ENCODE results near the gene SLC44A1.

Gene SLC44A1

DNA sequence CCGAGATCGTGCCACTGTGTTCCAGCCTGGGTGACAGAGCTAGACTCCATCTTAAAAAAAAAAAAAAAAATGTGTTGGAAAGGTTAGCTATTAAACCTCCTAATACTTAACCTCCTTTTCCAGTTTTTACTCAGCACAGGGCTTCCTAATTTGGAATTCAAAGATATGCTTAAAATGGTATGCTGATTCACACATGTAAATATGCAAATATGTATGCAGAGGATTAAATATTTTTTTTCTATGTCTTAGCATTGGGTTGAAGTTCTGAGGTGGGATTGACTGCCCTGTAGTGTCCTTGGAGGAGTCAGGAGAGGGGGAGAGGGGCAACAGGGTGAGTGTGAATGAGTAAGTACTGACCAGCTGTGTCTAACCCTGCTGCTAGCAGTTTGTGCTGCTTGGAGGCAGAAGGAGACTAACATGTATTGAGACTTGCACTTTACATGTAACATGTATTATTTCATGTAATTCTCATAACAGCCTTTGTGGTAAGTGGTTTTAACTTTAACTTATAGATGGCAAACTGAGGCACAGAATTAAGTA is 63.2 kb downstream of the SLC44A1 start:
- DNase-seq: no peak

DNA sequence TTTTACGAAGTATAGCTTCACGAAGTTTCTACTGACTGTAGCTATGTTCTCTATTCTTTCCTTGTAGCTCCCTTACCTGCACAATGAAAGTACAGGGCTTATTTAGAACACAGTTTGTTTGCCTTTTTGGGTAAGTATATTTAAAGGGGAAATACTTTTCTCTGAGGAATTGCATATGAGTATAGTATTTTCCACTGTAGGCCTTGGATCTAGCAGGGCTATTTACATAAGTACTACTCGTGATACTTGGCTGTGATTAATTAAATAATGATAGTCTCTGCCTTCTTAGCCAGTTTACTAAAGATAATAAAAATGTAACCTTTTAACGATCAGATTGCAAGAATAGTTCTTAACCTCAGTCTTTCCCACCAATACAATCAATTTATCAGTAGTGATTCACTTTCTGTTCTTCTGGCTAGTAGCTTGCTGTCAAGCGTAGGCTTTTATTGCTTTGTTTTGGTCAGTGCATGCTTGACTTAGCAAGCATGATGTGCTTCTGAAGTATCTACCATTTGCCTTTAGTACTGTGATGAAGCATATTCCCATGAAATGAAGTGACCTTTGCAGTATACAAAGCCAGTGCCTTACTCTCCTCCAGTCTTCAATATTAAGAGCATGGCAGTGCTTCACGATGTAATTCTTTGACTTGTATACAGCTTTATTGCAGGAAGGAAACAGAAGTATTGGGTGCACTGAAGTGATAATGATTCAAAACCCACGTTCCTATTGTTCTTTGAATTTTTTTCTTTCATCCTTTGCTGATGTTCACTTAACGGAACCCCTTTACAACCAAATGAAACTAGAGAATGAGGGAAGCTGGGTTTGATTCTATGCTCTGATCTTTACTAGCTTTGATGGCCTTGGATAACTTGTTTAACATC is 64.2 kb downstream of the SLC44A1 start:
- no peak for DNase-seq

- no peak for DNase-seq
Observed at GRCh38 chr9:105309531-105309931, 65.1 kb downstream of the SLC44A1 start.

DNA sequence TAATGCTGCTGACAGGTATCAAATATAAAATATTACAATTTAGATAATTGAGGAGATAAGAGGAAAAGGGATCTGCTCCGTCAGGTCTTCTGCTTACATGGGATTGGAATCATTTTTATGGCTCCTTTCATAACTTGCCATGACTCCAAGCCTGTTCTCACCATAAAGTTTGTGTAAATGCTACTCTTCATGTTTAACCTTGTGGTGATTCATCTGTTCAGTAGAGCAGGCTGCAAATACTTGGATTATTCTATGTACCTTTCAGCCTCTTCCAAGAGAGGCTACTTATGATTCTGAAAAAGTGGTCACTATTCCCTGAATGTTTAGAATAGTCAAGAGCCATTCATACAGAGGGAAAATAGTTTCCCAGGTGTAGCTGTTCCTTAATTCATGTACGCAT is 66.9 kb downstream of the SLC44A1 start:
- DNase-seq: no peak

DNA sequence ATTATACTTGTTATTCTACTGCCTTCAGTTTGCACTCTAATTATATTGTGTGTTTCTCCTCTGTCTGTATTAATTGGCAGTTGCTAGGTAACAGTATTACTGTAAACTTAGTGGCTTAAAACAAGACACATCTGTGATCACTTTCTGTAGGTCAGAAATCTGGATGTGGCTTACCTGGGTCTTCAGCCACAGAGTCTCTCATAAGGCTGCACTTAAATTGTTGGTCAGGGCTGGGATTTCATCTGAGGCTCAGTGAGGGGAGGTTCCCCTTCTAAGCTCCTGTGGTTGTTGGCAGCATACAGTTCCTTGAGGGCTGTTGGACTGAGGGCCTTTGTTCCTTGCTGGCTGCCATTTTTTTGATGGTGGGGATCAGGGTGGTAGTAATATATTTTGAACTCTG is 68.8 kb downstream of the SLC44A1 start:
- DNase-seq: no peak

DNA sequence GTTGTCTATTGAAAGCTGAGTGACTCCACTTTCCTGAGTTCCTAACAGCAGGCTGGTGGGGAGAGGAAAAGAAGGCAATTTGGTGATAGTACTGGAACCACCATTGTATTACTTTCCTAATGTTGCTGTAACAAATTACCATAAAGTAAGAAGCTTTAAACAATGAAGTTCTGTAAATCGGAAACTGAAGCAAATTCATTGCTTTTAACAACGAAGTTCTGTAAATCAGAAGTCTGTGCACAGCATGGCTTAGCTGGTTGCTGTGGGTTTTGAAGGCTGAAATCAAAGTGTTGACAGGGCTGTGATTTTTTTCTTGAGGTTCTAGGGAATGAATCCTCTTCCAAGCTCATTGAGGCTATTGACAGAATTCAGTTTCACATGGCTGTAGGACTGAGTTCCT is 72.3 kb downstream of the SLC44A1 start:
- no peak for DNase-seq

- no peak for DNase-seq
Observed at GRCh38 chr9:105318729-105319191, 74.3 kb downstream of the SLC44A1 start.

DNA sequence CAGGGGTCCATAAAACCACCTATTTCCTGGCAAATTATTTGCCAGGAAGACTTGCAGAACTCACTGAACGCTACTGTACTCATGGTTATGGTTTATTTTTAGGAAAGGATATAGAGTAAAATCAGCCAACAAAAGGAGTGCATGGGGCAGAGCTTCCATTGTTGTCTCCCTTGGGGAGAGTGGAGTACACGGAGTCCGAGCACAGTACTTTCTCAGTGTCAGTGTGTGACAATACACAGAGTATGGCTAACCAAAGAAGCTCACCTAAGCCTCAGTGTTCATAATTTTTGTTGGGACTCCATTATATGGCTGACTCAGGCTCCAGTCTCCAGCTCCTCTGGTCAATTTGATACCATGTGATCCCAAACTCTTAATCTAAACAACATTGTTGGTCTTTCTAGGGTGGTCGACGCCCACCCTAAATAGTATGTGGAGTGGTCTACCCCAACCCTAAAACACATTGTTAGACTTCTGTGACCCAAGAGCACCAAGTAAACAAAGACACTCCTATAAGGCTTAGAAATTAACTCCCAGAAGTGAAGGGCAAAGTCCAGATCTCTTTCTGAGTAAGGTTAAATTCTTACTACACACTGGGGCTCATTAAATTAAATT is 74.9 kb downstream of the SLC44A1 start:
- no peak for DNase-seq

DNA sequence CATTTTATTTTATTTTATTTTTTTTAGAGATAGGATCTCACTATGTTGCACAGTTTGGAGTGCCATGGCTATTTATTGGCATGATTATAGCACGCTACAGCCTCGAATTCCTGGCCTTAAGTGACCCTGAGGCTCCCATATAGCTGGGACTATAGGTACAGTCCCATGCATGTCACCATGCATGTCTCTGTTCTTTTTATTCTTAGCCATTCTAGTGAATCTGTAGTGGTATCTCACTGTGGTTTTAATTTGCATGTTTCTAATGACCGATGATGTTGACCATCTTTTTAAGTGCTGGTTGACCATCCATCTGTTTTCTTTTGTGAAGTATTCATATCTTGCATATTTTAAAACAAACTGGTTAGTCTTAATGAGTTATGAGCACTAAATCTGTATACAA is 76.1 kb downstream of the SLC44A1 start:
- no peak for DNase-seq

DNA sequence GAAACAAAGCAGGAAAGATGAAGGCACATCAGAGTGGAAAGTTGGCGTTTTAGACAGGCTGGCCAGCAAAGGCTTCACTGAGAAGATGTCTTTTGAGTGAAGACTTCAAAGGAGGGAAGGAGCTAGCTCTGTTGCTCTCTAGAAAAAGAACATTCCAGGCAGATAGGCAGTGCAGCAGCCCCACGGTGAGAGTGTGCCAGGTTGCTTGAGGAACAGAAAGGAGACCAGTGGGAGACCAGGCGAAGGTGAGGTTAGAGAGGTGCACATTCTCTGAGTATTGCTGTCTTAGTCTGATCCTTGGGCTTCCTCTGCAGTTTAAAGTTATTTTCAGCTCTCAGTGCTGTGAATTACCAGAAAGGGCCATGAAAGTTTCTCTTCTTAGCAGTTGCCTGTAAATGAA is 83.8 kb downstream of the SLC44A1 start:
- no peak for DNase-seq

GRCh38 chr9:105328872-105329718 is 84.6 kb downstream of the SLC44A1 start:
- no peak for DNase-seq

DNA sequence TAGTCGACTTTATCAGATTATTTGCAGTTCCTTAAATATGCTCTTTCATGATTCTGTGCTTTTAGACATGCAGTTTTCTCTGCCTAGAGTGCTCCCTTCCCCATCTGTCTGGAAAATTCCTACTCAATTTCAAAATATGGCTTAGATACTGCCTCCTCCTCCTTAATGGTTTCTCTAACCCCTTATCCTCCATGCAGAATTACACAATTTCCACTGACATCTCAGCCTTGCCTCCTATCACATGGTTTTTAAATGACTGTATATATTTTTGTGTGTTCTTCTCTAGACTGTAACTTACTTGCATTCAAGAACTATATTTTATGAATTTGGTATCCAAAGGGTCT is 85.2 kb downstream of the SLC44A1 start:
- DNase-seq: no peak

- DNase-seq: no peak
Observed at GRCh38 chr9:105330201-105330600, 85.8 kb downstream of the SLC44A1 start.

DNA sequence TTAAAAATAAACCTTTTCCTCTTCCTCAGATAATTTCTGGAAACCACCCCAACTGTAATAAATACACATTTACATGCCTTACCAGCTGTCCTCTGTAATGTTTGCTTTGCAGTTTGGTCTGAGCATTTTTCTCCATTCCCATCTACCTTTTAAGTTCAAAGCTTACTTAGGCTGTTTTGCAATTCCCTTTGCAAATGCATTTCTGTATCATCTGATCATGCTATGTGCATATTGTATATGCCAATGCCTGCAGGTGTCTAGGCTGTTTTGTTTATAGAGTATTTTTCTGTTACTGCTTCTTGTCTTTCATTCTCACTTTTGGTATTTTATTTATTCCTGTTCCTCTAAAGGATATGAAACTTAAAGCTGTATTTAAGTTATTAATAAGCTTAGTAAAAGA is 86.3 kb downstream of the SLC44A1 start:
- DNase-seq: no peak

DNA sequence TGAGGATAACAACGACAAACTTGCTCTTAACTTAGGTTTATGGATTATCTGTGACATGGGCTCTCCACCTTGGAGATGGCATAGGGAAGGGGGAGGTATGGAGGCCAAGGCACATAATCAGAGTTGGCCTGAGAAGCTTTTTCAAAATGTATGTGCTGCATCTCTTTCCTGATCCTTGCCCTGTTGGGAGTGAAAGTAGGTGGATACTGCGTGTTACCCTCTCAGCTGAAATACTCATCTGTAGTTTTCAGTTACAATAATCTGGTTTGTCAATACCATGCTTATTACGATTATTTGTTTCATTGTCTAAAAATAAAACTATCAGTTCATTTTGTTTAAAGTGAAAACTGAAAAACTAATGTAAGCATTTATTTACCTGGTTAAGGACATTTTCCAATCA is 86.7 kb downstream of the SLC44A1 start:
- no peak for DNase-seq

DNA sequence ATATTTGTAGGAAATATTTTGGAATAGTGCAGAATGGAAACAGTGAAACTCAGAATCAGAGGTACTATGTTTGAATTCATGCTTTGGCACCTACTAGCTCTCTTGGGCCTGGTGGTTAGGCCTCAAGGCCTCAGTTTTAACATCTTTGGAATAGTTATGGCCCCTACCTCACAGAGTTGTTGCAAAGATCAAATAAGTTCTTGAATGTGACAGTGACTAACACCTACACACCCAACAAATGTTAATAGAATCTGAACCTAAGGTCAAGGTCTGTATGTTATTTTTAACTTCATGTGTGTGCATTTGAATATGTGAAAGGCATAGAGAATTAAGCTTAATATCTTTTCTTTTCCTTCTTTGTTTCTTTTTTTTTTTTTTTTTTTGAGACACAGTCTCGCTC is 87.3 kb downstream of the SLC44A1 start:
- DNase-seq: no peak

- no peak for DNase-seq
Observed at GRCh38 chr9:105332471-105332870, 88.0 kb downstream of the SLC44A1 start.

DNA sequence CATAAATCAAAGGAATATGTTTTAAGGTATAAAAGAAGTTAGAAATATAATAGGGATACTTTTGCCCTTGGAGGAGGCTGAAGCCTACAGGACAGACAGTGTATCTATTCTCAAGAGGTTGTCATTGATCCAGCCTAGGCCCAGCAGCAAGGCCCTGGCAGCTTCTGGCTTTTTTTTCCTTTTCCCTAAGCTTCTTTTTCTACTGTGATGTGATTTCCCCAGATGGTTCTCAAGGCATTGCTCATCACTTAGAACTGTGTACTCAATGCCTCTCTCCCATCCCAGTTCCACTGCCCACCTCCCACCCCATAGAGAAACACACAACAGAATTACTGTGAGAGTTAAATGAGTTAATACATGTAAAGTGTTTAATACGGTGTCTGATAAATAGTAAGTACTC is 88.6 kb downstream of the SLC44A1 start:
- DNase-seq: no peak

- DNase-seq: no peak
Observed at GRCh38 chr9:105333811-105334210, 89.4 kb downstream of the SLC44A1 start.

GRCh38 chr9:105338308-105338707 is 93.9 kb downstream of the SLC44A1 start:
- no peak for DNase-seq

DNA sequence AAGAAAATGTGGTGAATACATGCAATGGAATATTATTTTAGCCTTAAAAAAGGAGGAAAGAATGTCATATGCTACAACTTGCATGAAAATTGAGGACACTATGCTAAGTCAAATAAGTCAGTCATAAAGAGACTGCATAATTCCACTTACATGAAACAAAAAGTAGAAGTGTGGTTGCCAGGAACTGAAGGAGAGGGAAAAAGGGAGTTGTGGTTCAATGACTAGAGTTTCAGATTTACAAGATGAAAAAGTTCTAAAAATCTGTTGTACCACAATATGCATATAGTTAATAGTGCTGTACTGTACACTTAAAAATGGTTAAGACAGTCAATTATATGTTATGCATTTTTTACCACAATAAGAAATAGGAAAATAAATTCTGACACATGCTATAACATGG is 95.4 kb downstream of the SLC44A1 start:
- no peak for DNase-seq

DNA sequence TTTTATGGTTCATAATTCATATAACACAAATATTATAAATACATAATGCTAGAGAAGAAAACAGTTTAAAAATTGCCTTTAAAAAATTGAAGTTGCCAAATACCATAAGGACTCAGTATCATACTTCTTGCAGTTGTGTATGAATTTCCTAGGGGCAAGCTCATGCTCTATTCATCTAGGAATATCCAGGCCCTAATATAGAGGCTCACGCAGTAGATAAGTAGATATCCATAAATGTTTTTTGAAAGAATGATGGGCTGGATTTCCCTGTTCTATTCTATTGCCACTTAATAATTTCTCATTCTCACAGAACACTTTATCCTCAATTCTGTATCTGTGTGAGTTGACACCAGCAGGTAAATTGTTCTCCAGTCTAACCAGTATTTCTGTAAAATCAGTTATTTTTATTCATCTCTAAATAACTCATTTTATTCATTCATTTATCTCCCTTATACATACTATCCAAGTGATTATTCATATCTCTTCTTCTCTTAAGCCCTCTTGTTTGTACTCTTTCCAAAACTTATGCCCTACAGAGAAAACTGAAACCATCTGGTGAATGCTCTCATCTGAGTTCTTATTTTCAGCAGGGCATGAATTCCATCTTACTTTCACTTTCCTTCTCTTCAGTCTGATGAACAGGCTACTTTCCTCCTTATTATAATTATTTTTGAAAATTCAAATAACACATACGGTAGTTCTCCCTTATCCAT is 97.1 kb downstream of the SLC44A1 start:
- DNase-seq: no peak

DNA sequence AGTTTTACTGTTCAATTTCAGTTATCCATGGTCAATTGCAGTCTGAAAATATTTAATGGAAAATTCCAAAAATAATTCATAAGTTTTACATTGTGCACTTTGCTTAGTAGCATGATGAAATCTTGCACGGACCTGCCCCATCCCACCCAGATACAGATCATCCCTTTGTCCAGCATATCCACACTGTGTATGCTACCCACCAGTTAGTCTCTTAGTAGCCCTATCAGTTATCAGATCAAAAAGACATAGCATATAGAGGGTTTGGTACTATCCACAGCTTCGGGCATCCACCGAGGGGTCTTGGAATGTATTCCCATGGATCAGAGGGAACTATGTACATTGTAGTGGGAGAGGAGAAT is 97.7 kb downstream of the SLC44A1 start:
- no peak for DNase-seq
